ENCODE results near the gene ERMAP. TPM values are rescaled to one million over a fixed set of nuclear protein-coding genes. Genes with fewer than 3 reads are reported as not detected.

The ERMAP gene, protein sequence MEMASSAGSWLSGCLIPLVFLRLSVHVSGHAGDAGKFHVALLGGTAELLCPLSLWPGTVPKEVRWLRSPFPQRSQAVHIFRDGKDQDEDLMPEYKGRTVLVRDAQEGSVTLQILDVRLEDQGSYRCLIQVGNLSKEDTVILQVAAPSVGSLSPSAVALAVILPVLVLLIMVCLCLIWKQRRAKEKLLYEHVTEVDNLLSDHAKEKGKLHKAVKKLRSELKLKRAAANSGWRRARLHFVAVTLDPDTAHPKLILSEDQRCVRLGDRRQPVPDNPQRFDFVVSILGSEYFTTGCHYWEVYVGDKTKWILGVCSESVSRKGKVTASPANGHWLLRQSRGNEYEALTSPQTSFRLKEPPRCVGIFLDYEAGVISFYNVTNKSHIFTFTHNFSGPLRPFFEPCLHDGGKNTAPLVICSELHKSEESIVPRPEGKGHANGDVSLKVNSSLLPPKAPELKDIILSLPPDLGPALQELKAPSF
- total RNA-seq = 10 to 100 TPM in 2 of 4 donors, 1 to 10 TPM in 2; 4.1 to 14.2 (median 8.3) TPM

DNA sequence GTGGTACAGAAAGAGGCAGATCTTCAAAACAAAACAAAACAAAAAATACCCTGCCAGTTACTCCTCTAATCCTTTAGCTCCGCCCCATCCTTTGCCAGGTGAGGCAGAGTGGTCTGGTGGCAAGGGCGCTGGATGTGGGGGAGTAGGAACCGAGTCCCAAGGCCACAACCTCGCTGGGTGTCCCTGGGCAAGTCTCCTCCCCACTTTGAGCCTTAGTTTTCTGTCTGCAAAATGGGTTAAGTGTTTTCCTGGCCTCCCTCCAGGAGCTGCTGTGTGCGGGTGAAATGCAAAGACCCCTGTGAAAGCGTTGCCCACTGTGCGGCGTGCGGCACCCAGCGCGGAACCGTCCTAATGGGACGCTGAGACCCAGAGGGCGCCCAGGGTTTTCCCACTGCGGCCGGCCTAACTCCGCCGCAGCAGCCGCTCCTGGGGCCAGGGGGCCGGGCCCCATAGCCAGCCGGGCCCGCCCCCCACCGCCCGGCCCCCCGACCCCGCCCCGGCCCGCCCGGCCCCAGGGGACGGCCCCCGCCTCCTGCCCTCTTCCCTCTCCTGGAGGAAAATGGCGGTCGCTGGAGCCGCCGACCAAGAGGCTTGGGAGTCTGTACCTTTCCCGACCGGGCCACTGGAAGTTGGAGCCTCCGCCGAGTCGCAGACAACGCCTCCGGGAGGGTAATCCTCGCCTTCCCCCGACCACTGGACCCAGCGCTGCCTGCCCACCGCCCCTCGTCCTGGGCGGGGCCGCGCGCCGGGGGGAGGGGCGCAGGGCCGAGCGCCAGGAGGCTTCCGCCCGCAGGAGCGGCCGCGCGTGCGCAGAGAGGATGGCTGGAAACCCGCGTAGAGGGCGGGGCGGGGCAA is at the start of gene ERMAP, which contains the start of gene SVBP:
TSS of gene ERMAP (plus strand) at position 538 of the 855 bp plus-strand sequence. CDS start 13,327 bp downstream, outside the sequence.
TSS of gene SVBP (minus strand) at position 813 of the 855 bp plus-strand sequence. CDS start 853 bp downstream, outside the sequence.
- 1 to 7% methylated on average over 7 to 29 of the region's 66 CpGs for WGBS, 2 donors
- Histone ChIP-seq H3K4me1 (peaks cover 0 to 20% (median 15%) of the 10 kb centered on the region in 4 donors), H3K27me3 (no peaks in the 10 kb centered on the region), H3K9me3 (no peaks in the 10 kb centered on the region), H3K36me3 (peaks cover 0 to 4% (median 0%) of the 10 kb centered on the region in 3 donors), H3K4me3 (peak within 1 kb of the TSS; percentile 66 to 88 (median 77)), H3K27ac (peak within 1 kb of the TSS; percentile 95 to 99 (median 96))
- peak; percentile 87 to 89 for DNase-seq (ENCODE audit: low spot score in 2 of 2)
- peak in 1 of 2 donors; percentile 41 for TF ChIP-seq POLR2A (IDR thresholded peaks at IDR 0.05)
- TF ChIP-seq EP300 (IDR thresholded peaks at IDR 0.05) = peak; percentile 12 to 79
- TF ChIP-seq, protein P1, sequence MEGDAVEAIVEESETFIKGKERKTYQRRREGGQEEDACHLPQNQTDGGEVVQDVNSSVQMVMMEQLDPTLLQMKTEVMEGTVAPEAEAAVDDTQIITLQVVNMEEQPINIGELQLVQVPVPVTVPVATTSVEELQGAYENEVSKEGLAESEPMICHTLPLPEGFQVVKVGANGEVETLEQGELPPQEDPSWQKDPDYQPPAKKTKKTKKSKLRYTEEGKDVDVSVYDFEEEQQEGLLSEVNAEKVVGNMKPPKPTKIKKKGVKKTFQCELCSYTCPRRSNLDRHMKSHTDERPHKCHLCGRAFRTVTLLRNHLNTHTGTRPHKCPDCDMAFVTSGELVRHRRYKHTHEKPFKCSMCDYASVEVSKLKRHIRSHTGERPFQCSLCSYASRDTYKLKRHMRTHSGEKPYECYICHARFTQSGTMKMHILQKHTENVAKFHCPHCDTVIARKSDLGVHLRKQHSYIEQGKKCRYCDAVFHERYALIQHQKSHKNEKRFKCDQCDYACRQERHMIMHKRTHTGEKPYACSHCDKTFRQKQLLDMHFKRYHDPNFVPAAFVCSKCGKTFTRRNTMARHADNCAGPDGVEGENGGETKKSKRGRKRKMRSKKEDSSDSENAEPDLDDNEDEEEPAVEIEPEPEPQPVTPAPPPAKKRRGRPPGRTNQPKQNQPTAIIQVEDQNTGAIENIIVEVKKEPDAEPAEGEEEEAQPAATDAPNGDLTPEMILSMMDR (IDR thresholded peaks at IDR 0.05) = peak in 1 of 5 experiments; percentile 27

DNA sequence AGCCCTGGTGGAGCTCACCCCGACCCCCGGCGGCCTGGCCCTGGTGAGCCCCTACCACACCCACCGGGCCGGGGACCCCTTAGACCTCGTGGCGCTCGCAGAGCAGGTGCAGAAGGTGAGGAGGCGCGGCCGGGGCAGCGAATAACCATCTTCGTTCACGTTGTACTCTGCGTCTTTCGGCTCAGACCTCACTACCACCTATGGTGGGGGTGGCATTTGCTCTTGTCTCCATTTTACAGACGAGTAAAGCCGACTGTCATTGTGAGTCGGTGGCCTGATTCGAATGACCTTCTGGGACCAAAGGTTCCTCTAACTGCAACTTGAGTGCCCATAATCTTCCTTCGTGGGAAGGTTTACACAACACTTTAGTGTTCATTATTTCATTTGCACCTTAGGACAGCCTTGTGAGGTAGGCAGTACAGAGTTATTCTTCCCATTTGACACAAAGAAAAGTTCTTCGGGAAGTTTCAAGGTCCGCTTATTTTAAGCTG is 49.4 kb upstream of the ERMAP start:
- H3K4me1 ChIP-seq = peaks cover 0 to 67% (median 26%) of the 10 kb centered on the region in 4 donors
- no peaks in the 10 kb centered on the region for H3K9me3 ChIP-seq
- no peak for DNase-seq (ENCODE audit: low spot score in 2 of 2)
- H3K4me3 ChIP-seq = peak overlapping the region; percentile 82 to 94 (median 88)
- H3K27ac ChIP-seq = peak overlapping the region; percentile 64 to 96 (median 91)
- TF ChIP-seq EP300 (IDR thresholded peaks at IDR 0.05) = no peak
- TF ChIP-seq POLR2A (IDR thresholded peaks at IDR 0.05) = no peak
- no peaks in the 10 kb centered on the region for H3K36me3 ChIP-seq
- WGBS, 2 donors = 3 to 5% methylated on average over 18 to 23 of the region's 23 CpGs
- H3K27me3 ChIP-seq = no peaks in the 10 kb centered on the region

DNA sequence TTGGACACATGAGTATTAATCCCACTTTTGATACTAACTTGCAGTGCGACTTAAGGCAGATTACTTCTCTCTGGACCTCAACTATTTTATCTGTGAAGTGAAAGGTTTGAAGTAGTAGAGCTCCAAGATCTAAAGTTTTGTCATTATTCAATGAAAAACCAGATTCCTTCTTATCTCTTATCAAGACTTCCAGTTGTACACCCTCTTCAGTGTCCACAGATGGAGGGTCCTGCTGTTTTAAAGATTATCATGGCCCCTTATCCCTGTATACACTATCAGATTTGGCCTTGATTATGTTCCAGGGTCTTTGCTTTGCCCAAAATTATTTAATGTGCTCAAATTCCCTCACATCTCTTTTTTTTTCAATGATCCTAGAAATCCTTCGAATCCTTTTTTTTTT is 48.8 kb upstream of the ERMAP start:
- H3K27ac ChIP-seq = peak overlapping the region in 1 of 4 donors; percentile 92
- H3K4me3 ChIP-seq = peak overlapping the region in 3 of 4 donors; percentile 82 to 94 (median 87)
- no peaks in the 10 kb centered on the region for H3K9me3 ChIP-seq
- TF ChIP-seq, protein P1 (IDR thresholded peaks at IDR 0.05) = no peak
- no peak for TF ChIP-seq EP300 (IDR thresholded peaks at IDR 0.05)
- no peak for TF ChIP-seq POLR2A (IDR thresholded peaks at IDR 0.05)
- H3K27me3 ChIP-seq = no peaks in the 10 kb centered on the region
- DNase-seq (ENCODE audit: low spot score in 2 of 2) = no peak
- peaks cover 0 to 60% (median 25%) of the 10 kb centered on the region in 4 donors for H3K4me1 ChIP-seq
- H3K36me3 ChIP-seq = peaks cover 0 to 1% (median 0%) of the 10 kb centered on the region in 3 donors
- 83 to 86% methylated on average over 2 of the region's 2 CpGs for WGBS, 2 donors

DNA sequence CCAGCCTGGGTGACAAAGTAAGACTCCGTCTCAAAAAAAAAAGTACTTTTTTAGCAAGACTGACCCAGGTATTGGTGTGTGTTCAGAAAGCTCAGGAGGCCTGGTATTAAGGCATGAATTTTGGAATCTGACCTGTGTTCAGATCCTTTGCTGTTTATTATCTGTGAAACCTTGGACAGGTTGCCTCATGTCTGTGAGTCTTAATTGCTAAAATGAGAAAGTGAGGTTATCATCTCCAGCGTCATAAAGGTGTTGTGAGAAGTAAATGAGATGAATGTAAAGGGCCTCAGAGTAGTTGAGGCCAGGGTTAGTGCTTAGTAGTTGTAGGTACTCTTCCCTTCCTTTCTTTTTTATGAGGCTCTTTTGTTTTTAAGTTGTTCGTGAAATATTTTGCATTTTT is 47.1 kb upstream of the ERMAP start:
- H3K4me1 ChIP-seq = peaks cover 0 to 46% (median 18%) of the 10 kb centered on the region in 4 donors
- no peaks in the 10 kb centered on the region for H3K27me3 ChIP-seq
- DNase-seq (ENCODE audit: low spot score in 2 of 2) = no peak
- no peaks in the 10 kb centered on the region for H3K9me3 ChIP-seq
- H3K4me3 ChIP-seq = no peak overlapping the region
- no peak for TF ChIP-seq POLR2A (IDR thresholded peaks at IDR 0.05)
- TF ChIP-seq, protein P1 (IDR thresholded peaks at IDR 0.05) = no peak
- TF ChIP-seq EP300 (IDR thresholded peaks at IDR 0.05) = no peak
- H3K36me3 ChIP-seq = peaks cover 0 to 18% (median 0%) of the 10 kb centered on the region in 3 donors
- WGBS, 2 donors = 92 to 94% methylated on average over 3 of the region's 3 CpGs
- H3K27ac ChIP-seq = no peak overlapping the region

DNA sequence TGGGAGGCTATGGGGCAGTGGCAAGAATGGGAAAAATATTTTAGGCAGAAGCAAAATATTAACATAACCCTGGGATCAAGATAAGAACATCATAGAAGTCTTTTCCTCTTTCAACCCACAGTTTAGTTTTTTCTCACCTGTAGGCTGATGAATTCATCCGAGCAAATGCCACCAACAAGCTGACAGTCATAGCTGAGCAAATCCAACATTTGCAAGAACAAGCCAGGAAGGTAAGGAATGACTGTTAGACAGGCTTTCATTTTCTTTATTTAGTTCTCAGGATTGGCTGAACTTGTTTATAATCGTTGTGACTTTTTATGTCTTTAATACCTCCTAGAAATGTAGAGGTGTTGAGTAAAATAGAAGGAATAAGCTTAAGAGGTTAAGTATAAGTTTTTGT is 43.5 kb upstream of the ERMAP start:
- DNase-seq (ENCODE audit: low spot score in 2 of 2) = no peak
- peaks cover 0 to 45% (median 16%) of the 10 kb centered on the region in 3 donors for H3K36me3 ChIP-seq
- H3K9me3 ChIP-seq = no peaks in the 10 kb centered on the region
- no peaks in the 10 kb centered on the region for H3K27me3 ChIP-seq
- H3K27ac ChIP-seq = no peak overlapping the region
- H3K4me3 ChIP-seq = no peak overlapping the region
- peaks cover 0 to 30% (median 2%) of the 10 kb centered on the region in 4 donors for H3K4me1 ChIP-seq
- WGBS, 2 donors = 43 to 47% methylated on average over 2 of the region's 2 CpGs
- no peak for TF ChIP-seq POLR2A (IDR thresholded peaks at IDR 0.05)
- TF ChIP-seq, protein P1 (IDR thresholded peaks at IDR 0.05) = no peak
- TF ChIP-seq EP300 (IDR thresholded peaks at IDR 0.05) = no peak

Data from tibial nerve (tissue), 4 donors.